Measurements from ENCODE around the gene C14orf180. TPM values are rescaled to one million over a fixed set of nuclear protein-coding genes. Genes with fewer than 3 reads are reported as not detected.

The C14orf180 gene
- total RNA-seq, 2 experiments from 2014 or later, result not detected

DNA sequence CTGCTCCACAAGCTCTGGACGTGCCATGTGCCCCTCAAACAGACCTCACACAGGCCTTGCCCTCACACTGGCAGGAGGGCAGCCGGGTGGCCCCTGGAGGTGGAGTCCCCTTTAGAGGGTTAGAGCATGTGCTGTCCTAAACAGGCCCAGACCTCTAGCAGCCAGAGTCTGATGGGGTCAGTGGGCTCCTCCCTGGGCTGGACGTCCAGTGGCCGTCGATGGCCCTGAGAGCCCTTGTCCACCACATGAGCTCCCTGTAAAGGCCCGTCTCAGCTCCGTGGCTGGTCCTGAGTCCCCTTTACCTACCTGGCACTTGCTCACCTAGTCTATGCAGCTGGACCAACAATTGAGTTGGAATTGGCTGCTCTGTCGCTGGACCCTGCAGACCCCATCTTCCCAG is 21.2 kb downstream of the C14orf180 start:
- no peaks in the 10 kb centered on the region for H3K36me3 Mint-ChIP-seq (ENCODE audit: low read depth)
- ChIA-PET POLR2A (no interaction called here), CTCF (no interaction called here)
- H3K27ac Mint-ChIP-seq, result no peak overlapping the region
- H3K4me1 Mint-ChIP-seq, result no peaks in the 10 kb centered on the region
- no peaks in the 10 kb centered on the region for H3K9me3 Mint-ChIP-seq
- no peak overlapping the region for H3K4me3 Mint-ChIP-seq
- DNase-seq, result no peak
- H3K27me3 Mint-ChIP-seq, result peaks cover 21% of the 10 kb centered on the region

DNA sequence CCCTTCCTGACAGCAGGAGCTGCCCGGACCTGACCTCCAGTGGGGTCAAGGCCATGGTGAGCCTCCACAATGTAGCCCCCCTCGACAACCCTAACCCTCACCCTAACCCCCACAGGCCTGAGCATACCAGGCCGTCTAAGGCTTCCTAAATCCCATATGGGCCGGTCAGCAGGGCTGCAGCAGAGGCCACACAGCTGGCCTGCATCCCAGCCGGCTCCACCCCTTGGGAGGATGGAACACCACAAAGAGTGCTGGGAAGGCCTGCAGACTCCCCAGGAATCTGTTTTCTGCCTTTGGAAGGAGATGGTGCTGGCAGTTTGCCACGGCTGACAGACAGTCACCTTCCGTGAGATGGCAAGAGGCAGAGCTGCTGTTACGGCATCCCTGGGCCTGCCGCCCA is 22.2 kb downstream of the C14orf180 start:
- Mint-ChIP-seq H3K4me1 (no peaks in the 10 kb centered on the region), H3K9me3 (no peaks in the 10 kb centered on the region), H3K27me3 (peaks cover 29% of the 10 kb centered on the region), H3K36me3 (ENCODE audit: low read depth) (no peaks in the 10 kb centered on the region), H3K4me3 (no peak overlapping the region), H3K27ac (no peak overlapping the region)
- no peak for DNase-seq
- ChIA-PET CTCF (no interaction called here), POLR2A (no interaction called here)

DNA sequence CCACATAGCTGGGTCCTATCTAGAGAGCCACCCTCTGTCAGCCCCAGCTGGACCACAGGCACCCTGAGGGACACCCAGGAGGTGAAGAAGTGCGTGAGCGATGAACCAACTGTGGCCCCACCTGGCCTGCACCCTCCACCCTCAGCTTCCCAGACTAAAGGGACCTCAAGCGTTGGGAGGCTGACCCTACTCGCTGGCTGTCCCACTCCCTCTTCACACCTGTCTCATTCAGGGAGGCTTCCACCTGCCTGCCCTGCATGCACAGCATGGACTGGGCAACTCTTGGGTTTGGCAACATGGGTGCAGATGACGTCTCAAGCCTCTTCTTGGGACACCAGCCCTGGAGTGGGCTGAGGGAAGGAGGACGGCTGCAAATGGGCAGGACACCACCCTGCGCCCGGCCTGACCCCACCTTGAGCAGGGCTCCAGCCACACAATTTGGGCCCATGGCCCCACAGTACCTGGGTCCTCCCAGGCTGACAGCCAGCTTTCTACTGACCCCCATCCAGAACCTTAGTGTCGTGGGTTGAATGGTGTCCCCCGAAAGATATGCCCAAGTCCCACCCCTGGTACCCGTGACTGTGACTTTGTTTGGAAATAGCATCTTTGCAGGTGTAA is 22.9 kb downstream of the C14orf180 start:
- no peaks in the 10 kb centered on the region for H3K9me3 Mint-ChIP-seq
- no peak for DNase-seq
- ChIA-PET CTCF (no interaction called here), POLR2A (no interaction called here)
- no peak overlapping the region for H3K27ac Mint-ChIP-seq
- H3K4me1 Mint-ChIP-seq, result no peaks in the 10 kb centered on the region
- peaks cover 32% of the 10 kb centered on the region for H3K27me3 Mint-ChIP-seq
- H3K4me3 Mint-ChIP-seq, result no peak overlapping the region
- H3K36me3 Mint-ChIP-seq (ENCODE audit: low read depth), result no peaks in the 10 kb centered on the region

DNA sequence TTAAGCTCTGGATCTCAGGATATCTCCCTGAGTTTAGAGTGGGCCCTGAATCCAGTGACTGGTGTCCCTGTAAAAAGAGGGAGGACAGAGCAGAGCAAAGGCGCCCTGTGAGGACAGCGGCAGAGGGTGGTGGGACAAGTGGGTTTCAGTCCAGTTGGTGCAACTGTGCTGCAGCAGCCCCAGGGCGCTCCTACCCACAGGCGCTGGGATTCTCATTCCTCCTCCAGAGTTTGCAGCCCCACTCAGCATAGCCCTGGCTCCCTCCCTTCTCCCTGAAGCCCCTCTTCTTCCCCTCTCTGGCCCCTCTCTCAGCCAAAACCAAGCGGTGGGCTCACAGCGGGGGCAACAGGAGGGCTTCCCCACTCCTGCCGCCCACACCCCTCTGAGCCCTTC is 23.4 kb downstream of the C14orf180 start:
- no peak overlapping the region for H3K27ac Mint-ChIP-seq
- no peaks in the 10 kb centered on the region for H3K36me3 Mint-ChIP-seq (ENCODE audit: low read depth)
- ChIA-PET POLR2A (no interaction called here), CTCF (no interaction called here)
- peaks cover 35% of the 10 kb centered on the region for H3K27me3 Mint-ChIP-seq
- no peaks in the 10 kb centered on the region for H3K4me1 Mint-ChIP-seq
- DNase-seq, result no peak
- H3K4me3 Mint-ChIP-seq, result no peak overlapping the region
- no peaks in the 10 kb centered on the region for H3K9me3 Mint-ChIP-seq

DNA sequence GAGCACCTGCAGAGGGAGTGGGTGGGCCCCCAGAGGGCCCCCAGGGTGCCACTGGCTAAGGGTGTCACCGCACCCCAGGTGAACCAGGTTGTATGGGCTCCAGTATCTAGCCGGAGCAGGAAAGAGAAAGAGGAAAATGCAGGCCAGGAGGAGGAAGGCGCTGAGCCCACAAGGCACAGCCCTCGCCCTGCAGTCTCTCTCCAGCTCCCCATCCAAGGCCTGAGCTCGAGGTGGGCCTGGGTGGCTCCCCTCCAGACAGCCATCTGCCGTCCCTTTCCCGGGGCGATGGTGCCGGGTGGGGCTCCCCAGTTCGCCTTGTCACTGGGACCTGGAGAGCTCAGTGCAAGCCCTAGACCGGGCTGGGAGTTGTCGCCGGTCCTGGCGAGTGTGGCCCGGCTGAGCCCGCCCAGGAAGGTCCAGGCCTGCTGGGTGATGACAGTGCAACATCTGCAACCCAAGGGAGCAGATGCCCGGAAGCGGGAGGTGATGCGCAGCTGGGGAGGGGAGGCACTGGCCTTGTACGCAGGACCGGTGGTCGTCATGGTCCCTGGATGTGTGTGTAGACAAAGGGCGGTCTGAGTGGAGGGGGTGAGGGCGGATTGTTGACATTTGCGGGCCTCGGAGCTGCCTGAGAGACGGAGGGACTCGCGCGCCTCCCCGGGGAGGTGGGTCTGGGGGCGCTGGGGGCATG is 24.3 kb downstream of the C14orf180 start:
- Mint-ChIP-seq H3K9me3 (no peaks in the 10 kb centered on the region), H3K4me3 (no peak overlapping the region), H3K4me1 (no peaks in the 10 kb centered on the region), H3K27ac (no peak overlapping the region), H3K27me3 (peaks cover 38% of the 10 kb centered on the region), H3K36me3 (ENCODE audit: low read depth) (no peaks in the 10 kb centered on the region)
- no peak for DNase-seq
- CTCF ChIA-PET, result no interaction called here
- POLR2A ChIA-PET, result no interaction called here

DNA sequence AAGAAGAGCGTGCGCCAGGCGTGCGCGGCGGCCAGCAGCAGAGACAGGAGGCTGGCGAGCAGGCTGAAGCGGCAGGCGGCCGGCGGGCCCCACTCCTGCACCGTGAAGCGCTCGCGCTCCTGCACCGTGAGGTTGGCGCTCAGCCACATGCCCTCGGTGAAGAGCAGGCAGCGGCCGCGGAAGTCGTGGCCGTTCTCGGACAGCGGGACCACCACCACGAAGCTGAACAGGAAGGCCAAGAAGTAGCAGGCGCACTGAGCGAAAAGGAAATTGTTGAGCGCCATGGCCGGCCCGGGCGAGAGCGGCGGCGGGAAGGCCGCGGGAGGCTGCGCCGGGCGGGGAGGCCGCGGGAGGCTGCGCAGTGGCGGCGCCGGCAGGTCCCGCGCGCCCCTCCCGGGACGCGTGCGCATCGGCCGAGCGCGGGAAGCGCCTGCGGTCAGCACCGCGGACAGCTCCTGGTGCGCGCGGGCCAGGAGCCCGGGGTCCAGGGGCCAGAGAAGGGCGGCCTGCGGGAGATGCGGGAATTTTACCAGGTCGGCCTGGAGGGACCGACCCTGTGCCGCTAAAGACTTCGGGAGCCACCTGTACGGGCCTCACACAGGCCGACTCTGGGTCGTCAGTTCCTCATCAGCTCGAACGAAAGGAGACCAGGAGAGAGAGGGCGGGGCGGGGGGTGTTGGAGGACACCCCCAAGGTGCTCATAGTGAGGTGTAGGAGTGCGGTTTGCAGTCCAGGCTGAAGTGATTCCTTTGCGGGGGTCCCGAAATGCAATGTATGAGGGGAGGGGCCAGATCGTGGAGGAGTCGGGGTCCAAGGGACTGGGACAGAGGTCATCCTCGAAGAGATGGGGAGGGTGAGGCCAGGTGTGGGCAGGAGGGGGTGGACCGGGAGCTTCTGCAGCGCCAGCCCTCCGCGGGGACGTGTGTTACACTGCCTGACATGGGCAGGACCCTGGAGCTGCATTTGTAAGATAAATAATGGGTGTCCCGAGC is 25.2 kb downstream of the C14orf180 start, which contains the start of gene TMEM179:
TMEM179 (minus strand) TSS at position 315 of the 992 bp plus-strand sequence; CDS start at position 284, 31 bp downstream.
- no peaks in the 10 kb centered on the region for H3K36me3 Mint-ChIP-seq (ENCODE audit: low read depth)
- no peak for DNase-seq
- H3K27me3 Mint-ChIP-seq, result peaks cover 40% of the 10 kb centered on the region
- ChIA-PET CTCF (no interaction called here), POLR2A (no interaction called here)
- H3K9me3 Mint-ChIP-seq, result no peaks in the 10 kb centered on the region
- no peak within 1 kb of the TSS for H3K27ac Mint-ChIP-seq
- H3K4me1 Mint-ChIP-seq, result no peaks in the 10 kb centered on the region
- no peak within 1 kb of the TSS for H3K4me3 Mint-ChIP-seq

DNA sequence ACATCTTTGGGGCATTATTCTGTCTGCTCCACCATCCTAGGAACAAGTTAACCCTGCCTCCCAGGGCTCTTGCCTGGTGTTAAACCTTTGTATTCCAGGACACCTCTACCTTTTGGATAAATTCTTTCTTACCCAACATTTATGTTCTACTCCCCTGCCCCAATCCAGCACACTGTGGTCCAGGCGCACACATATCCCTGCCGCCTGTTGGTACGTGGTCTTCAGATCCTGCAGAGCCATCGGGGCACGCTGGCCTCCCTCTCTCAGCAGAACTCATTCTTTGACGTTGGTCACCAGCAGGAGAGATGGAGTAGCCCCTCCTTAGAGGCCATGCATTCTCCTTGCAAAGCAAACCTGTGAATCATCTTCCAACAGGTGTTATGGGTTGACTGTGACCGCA is 30.1 kb downstream of the C14orf180 start:
- no peak for DNase-seq
- no peaks in the 10 kb centered on the region for H3K9me3 Mint-ChIP-seq
- POLR2A ChIA-PET, result no interaction called here
- CTCF ChIA-PET, result no interaction called here
- peaks cover 32% of the 10 kb centered on the region for H3K27me3 Mint-ChIP-seq
- no peak overlapping the region for H3K4me3 Mint-ChIP-seq
- H3K4me1 Mint-ChIP-seq, result no peaks in the 10 kb centered on the region
- H3K27ac Mint-ChIP-seq, result no peak overlapping the region
- no peaks in the 10 kb centered on the region for H3K36me3 Mint-ChIP-seq (ENCODE audit: low read depth)

DNA sequence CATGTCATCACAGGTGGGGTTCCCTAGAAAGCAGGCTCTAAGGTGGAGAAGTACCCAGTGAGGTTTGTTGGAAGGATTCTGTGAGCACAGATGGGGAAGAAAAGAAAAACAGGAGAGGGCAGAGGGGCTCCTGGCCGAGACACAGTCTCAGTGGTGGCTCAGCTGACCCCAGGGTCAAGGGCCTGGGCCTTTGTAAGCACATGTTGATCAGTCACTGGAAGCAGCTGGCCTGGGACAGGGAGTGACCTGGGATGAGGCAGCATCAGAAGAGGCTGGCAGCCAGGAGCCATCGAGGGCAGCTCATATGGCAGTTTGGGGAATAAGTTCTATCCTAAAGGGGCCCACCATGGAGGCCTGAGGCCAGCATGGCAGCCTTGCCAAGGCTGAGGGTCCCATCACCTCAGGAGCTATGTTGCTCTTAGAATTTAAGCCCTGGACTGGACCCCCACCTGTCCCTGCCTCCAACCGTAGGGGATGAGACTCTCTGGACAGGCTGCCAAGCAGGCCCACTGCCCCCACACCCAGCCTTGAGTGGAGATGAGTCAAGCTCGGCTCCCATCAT is 31.3 kb downstream of the C14orf180 start:
- Mint-ChIP-seq H3K27ac (no peak overlapping the region), H3K9me3 (no peaks in the 10 kb centered on the region), H3K27me3 (peaks cover 25% of the 10 kb centered on the region), H3K4me3 (no peak overlapping the region), H3K4me1 (no peaks in the 10 kb centered on the region), H3K36me3 (ENCODE audit: low read depth) (no peaks in the 10 kb centered on the region)
- ChIA-PET POLR2A (no interaction called here), CTCF (no interaction called here)
- DNase-seq, result no peak

DNA sequence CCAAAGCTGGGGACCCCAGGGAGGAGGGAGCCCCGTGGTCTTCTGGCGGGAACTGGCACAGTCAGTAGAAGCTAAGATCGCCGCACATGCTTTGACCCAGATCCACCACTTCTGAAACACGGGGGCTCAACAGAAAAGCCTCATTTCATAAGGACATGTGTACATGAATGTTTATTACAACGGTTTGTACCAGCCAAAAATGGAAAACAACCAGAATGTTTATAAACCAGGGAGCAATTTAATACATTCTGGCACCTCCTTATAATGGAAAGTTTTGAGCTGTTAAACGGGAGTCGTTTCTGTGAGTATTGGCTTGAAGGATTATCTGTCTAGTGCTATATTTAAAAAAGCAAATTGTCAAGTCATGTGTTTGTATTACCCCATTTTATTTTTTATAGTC is 32.3 kb downstream of the C14orf180 start:
- ChIA-PET POLR2A (no interaction called here), CTCF (no interaction called here)
- DNase-seq, result no peak
- Mint-ChIP-seq H3K9me3 (no peaks in the 10 kb centered on the region), H3K27ac (no peak overlapping the region), H3K4me1 (no peaks in the 10 kb centered on the region), H3K4me3 (no peak overlapping the region), H3K27me3 (peaks cover 21% of the 10 kb centered on the region), H3K36me3 (ENCODE audit: low read depth) (no peaks in the 10 kb centered on the region)

DNA sequence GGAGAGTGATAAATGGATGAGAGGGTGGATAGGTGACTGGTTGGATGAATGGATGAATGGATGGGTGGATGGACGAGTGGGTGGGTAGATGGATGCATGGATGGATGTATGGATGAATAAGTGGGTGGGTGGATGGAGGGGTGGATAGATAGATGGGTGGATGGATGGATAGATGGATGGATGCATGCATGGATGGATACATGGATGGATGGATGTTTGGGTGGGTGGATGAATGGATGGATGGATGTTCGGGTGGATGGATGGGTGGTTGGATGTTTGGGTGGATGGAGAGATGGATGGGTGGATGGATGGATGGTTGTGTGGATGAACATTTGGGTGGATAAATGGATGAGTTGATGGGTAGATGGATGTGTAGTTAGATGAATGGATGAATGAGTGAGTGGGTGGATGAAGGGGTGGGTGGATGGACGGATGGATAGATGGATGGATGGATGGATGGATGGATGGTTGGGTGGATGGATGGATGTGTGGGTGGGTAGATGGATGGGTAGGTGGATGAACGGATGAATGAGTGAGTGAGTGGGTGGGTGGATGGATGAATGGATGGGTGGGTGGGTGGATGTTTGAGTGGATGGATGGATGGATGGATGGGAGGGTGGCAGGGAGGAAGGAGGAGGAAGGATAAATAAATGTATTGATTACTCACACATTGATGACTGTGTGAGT is 34.7 kb downstream of the C14orf180 start:
- ChIA-PET CTCF (no interaction called here), POLR2A (no interaction called here)
- Mint-ChIP-seq H3K4me1 (no peaks in the 10 kb centered on the region), H3K27ac (no peak overlapping the region), H3K9me3 (no peaks in the 10 kb centered on the region), H3K27me3 (peaks cover 18% of the 10 kb centered on the region), H3K36me3 (ENCODE audit: low read depth) (no peaks in the 10 kb centered on the region), H3K4me3 (no peak overlapping the region)
- no peak for DNase-seq

DNA sequence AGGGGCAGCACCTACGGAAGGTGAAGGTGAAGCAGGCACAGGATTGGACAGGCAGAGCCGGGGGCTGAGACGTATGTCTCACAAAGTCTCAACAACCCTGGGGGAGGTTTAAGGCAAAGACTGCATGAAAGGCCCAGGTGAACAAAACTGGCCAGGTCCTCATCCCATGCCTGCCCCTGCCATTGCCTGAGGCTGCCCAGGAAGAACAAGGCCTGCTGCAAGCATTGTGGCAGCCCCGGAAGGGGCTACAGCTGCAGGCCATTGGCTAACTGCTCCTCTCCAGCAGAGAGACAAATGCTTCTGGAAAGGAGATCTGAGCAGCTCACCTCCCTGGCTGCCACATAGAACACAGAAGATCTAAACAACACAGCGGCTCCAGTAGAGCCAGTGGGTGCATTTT is 45.4 kb downstream of the C14orf180 start:
- no peak for DNase-seq
- no peak overlapping the region for H3K27ac Mint-ChIP-seq
- peaks cover 17% of the 10 kb centered on the region for H3K27me3 Mint-ChIP-seq
- no peak overlapping the region for H3K4me3 Mint-ChIP-seq
- POLR2A ChIA-PET, result no interaction called here
- H3K4me1 Mint-ChIP-seq, result no peaks in the 10 kb centered on the region
- peaks cover 13% of the 10 kb centered on the region for H3K9me3 Mint-ChIP-seq
- no peaks in the 10 kb centered on the region for H3K36me3 Mint-ChIP-seq (ENCODE audit: low read depth)
- CTCF ChIA-PET, result no interaction called here

DNA sequence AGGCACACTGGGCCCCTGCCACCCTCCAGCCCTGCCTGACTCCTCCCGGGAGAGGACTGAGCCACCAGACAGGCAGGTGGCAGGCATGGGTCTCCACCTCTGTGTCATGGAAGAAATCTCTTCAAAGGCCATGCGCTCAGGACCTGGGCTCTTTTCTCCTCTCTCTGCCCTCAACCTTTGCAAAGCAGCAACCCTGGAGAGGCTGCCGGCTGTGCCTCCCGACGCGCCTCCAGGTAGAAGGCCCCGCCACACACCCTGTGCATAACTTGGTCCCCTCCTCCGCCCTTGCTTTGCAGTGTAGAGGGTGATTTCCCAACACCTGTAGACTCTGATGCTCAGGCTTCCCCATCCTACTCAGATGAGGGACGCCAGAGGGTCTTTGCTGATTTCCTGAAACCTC is 53.2 kb downstream of the C14orf180 start:
- H3K4me1 Mint-ChIP-seq, result no peaks in the 10 kb centered on the region
- no peak for DNase-seq
- no peak overlapping the region for H3K4me3 Mint-ChIP-seq
- H3K27ac Mint-ChIP-seq, result no peak overlapping the region
- CTCF ChIA-PET, result no interaction called here
- POLR2A ChIA-PET, result no interaction called here
- peaks cover 2% of the 10 kb centered on the region for H3K27me3 Mint-ChIP-seq
- H3K9me3 Mint-ChIP-seq, result peaks cover 4% of the 10 kb centered on the region
- no peaks in the 10 kb centered on the region for H3K36me3 Mint-ChIP-seq (ENCODE audit: low read depth)

All from activated CD4-positive, alpha-beta memory T cell treated with anti-CD3 and anti-CD28 coated beads, Interleukin-2, amount 10 ng/mL, durations not matched to agents 7 days and 5 days (primary cell).